Right lobe of liver (tissue), 4 donors: ENCODE results near the gene FOXK2.

Experiments used
- POLR2A ChIP-seq: fragments of 450-650 bp; IDR thresholded peaks from one replicate; pipeline ENCODE4 v1.6.1; 2017; ENCODE audit warnings: antibody characterized with exemption, mild to moderate bottlenecking
- TF ChIP-seq, protein P1 (sequence below), 4 donors: fragments of 200-600 bp in 3 of 4; fragments of 450-650 bp in 1 of 4; IDR thresholded peaks; one replicate each; pipeline versions ENCODE4 v1.5.1 to v1.8.0; 2016 to 2022; ENCODE audit warnings: antibody characterized with exemption in 4 of 4, mild to moderate bottlenecking in 2 of 4
- donor health status: DM: no; HTN: no; CAD: no.
- donor health status: DM: no; HTN: no; CAD: no.
- donor health status: DM: no; HTN: yes; CAD: no.

DNA sequence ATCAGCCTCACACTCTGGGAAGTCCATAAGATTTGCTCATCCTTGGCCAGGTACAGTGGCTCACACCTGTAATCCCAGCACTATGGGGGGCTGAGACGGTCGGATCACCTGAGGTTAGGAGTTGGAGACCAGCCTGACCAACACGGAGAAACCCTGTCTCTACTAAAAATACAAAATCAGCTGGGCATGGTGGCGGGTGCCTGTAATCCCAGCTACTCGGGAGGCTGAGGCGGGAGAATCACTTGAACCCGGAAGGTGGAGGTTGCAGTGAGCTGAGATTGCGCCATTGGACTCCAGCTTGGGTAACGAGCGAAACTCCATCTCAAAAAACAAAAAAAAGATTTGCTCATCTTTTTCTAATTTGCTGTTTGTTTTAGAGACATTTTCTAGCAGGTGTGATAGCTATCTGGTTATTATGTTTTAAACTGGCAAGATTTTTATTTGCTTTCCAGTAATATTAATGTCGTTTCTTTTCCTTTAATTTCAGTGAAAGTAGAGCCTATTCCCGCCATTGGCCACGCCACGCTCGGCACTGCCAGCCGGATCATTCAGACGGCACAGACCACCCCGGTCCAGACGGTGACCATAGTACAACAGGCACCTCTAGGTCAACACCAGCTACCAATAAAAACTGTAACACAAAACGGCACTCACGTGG, 67.2 kb downstream of the FOXK2 start:
- TF ChIP-seq, protein P1, sequence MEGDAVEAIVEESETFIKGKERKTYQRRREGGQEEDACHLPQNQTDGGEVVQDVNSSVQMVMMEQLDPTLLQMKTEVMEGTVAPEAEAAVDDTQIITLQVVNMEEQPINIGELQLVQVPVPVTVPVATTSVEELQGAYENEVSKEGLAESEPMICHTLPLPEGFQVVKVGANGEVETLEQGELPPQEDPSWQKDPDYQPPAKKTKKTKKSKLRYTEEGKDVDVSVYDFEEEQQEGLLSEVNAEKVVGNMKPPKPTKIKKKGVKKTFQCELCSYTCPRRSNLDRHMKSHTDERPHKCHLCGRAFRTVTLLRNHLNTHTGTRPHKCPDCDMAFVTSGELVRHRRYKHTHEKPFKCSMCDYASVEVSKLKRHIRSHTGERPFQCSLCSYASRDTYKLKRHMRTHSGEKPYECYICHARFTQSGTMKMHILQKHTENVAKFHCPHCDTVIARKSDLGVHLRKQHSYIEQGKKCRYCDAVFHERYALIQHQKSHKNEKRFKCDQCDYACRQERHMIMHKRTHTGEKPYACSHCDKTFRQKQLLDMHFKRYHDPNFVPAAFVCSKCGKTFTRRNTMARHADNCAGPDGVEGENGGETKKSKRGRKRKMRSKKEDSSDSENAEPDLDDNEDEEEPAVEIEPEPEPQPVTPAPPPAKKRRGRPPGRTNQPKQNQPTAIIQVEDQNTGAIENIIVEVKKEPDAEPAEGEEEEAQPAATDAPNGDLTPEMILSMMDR (IDR thresholded peaks at IDR 0.05) = no peak
- no peak for TF ChIP-seq POLR2A
